A549 (cell line): ENCODE results near the gene TXNDC2. TPM values are rescaled to one million over a fixed set of nuclear protein-coding genes. Genes with fewer than 3 reads are reported as not detected.

Experiments
- ATAC-seq, 2 experiments: fragments of 200-7000 bp in 1 of 2; fragments of >200 bp in 1 of 2; cut with Nextera tagmentation in 1 of 2; cut with Tn5 transposase in 1 of 2; 3 replicates each; pipeline versions ENCODE4 v1.8.0 to v1.9.1; 2018 to 2020; ENCODE audit warnings: mild to moderate bottlenecking in 1 of 2, moderate library complexity in 1 of 2
- CTCF ChIA-PET: fragments of 300-600 bp; sonication (Branson Sonifier 250); formaldehyde crosslinking; extraction: SDS; loops from one replicate; lab custom pipeline; 2021; ENCODE audit warnings: antibody characterized with exemption, inconsistent platforms; lab: Yijun Ruan, JAX
- POLR2A ChIA-PET: fragments of 350-600 bp; formaldehyde crosslinking; extraction: SDS; loops from one replicate; lab custom pipeline; 2021; ENCODE audit warnings: antibody characterized with exemption, inconsistent platforms; lab: Yijun Ruan, JAX
- DNase-seq, 2 experiments: peaks; one replicate each; pipeline versions ENCODE4 v3.0.0 to v3.0.0-alpha.2; 2011 to 2016; ENCODE audit warnings: low read depth in 1 of 2, low spot score in 1 of 2
- FAIRE-seq: peaks from 2 replicates; lab custom pipeline; 2011; peaks lifted over from hg19 to GRCh38; lab: Jason Lieb, UNC
- H3K27ac ChIP-seq, 2 experiments: fragments of >200 bp; sonication (Bioruptor Twin); formaldehyde crosslinking; 3 replicates each; pipeline ENCODE4 v1.5.1; 2016 to 2017
- H3K4me1 ChIP-seq: fragments of >200 bp; sonication (Bioruptor Twin); formaldehyde crosslinking; 3 replicates; pipeline ENCODE4 v1.6.1; 2016
- H3K4me2 ChIP-seq: fragments of >200 bp; sonication (Bioruptor Twin); formaldehyde crosslinking; 3 replicates; pipeline ENCODE4 v1.6.1; 2016
- H3K4me3 ChIP-seq: fragments of >200 bp; sonication (Bioruptor Twin); formaldehyde crosslinking; 3 replicates; pipeline ENCODE4 v1.5.1; 2016
- H3K9me3 ChIP-seq: fragments of >200 bp; sonication (Bioruptor Twin); formaldehyde crosslinking; 3 replicates; pipeline ENCODE4 v1.6.1; 2016
- CBX2 ChIP-seq: fragments of 200-600 bp; sonication (generic); IDR thresholded peaks from 2 replicates; pipeline ENCODE4 v1.6.1; 2016; ENCODE audit warnings: low read depth, mild to moderate bottlenecking, borderline replicate concordance
- CBX8 ChIP-seq: fragments of 200-600 bp; sonication (generic); IDR thresholded peaks from 2 replicates; pipeline ENCODE4 v1.6.1; 2016
- E2F6 ChIP-seq: IDR thresholded peaks from 2 replicates; pipeline ENCODE4 v1.6.1; 2012; ENCODE audit warnings: low read depth, borderline replicate concordance
- EHF ChIP-seq: fragments of 250-450 bp; sonication (Bioruptor Pico); IDR thresholded peaks from 2 replicates; pipeline ENCODE4 v1.5.0; 2020; ENCODE audit warnings: mild to moderate bottlenecking
- EP300 ChIP-seq, 2 experiments: fragments of >200 bp; sonication (Bioruptor Twin); formaldehyde crosslinking; IDR thresholded peaks; 2 replicates in 1 of 2; 3 replicates in 1 of 2; pipeline ENCODE4 v1.6.1; 2016 to 2017
- FOSB ChIP-seq: fragments of 250-450 bp; sonication (Bioruptor Pico); IDR thresholded peaks from 2 replicates; pipeline ENCODE4 v1.5.0; 2020; ENCODE audit warnings: mild to moderate bottlenecking, moderate library complexity
- FOSL2 ChIP-seq, 2 experiments: fragments of 450-650 bp in 1 of 2; fragments of >200 bp in 1 of 2; sonication (Bioruptor Twin) in 1 of 2; formaldehyde crosslinking; IDR thresholded peaks; 2 replicates each; pipeline versions ENCODE4 v1.5.0 to v1.6.1; 2016 to 2020; ENCODE audit warnings: mild to moderate bottlenecking in 1 of 2, moderate library complexity in 1 of 2
- FOXS1 ChIP-seq: fragments of 250-450 bp; sonication (Bioruptor Pico); IDR thresholded peaks from 2 replicates; pipeline ENCODE4 v1.5.0; 2020; ENCODE audit warnings: mild to moderate bottlenecking, moderate library complexity
- GATA3 ChIP-seq: IDR thresholded peaks from 2 replicates; pipeline ENCODE4 v1.6.1; 2012; ENCODE audit warnings: borderline replicate concordance
- HDAC2 ChIP-seq: fragments of 200-600 bp; sonication (generic); IDR thresholded peaks from 2 replicates; pipeline ENCODE4 v1.6.1; 2016
- HEYL ChIP-seq: fragments of 250-450 bp; sonication (Bioruptor Pico); IDR thresholded peaks from 2 replicates; pipeline ENCODE4 v1.8.0; 2021; ENCODE audit warnings: mild to moderate bottlenecking, moderate library complexity
- HMGXB4 ChIP-seq: fragments of 250-450 bp; sonication (Bioruptor Pico); IDR thresholded peaks from 2 replicates; pipeline ENCODE4 v1.5.0; 2021; ENCODE audit warnings: mild to moderate bottlenecking, moderate library complexity, borderline replicate concordance
- HOXA7 ChIP-seq: fragments of 250-450 bp; sonication (Bioruptor Pico); IDR thresholded peaks from 2 replicates; pipeline ENCODE4 v1.5.0; 2020; ENCODE audit warnings: mild to moderate bottlenecking, moderate library complexity
- KDM1A ChIP-seq: fragments of 200-600 bp; sonication (generic); IDR thresholded peaks from 2 replicates; pipeline ENCODE4 v1.6.1; 2016; ENCODE audit warnings: low read depth, mild to moderate bottlenecking
- KDM5A ChIP-seq: fragments of 200-600 bp; sonication (generic); IDR thresholded peaks from 2 replicates; pipeline ENCODE4 v1.6.1; 2016; ENCODE audit warnings: antibody characterized with exemption, mild to moderate bottlenecking
- MYC ChIP-seq: IDR thresholded peaks from 2 replicates; pipeline ENCODE4 v1.6.1; 2012; ENCODE audit warnings: mild to moderate bottlenecking, inconsistent platforms, low read length, improper control_type of control experiment, borderline replicate concordance
- NPAS2 ChIP-seq: fragments of 250-450 bp; sonication (Bioruptor Pico); IDR thresholded peaks from 2 replicates; pipeline ENCODE4 v1.8.0; 2022; ENCODE audit warnings: mild to moderate bottlenecking, moderate library complexity, borderline replicate concordance
- NR3C1 ChIP-seq: fragments of >200 bp; sonication (Bioruptor Twin); formaldehyde crosslinking; IDR thresholded peaks from 3 replicates; pipeline ENCODE4 v1.6.1; 2017
- PBX3 ChIP-seq: IDR thresholded peaks from 2 replicates; pipeline ENCODE4 v1.6.1; 2012
- PHF8 ChIP-seq: fragments of 200-600 bp; sonication (generic); IDR thresholded peaks from 2 replicates; pipeline ENCODE4 v1.6.1; 2016; ENCODE audit warnings: low read depth, mild to moderate bottlenecking, antibody characterized with exemption, moderate library complexity, borderline replicate concordance
- POLR2A ChIP-seq: IDR thresholded peaks from 2 replicates; pipeline ENCODE4 v1.6.1; 2012; ENCODE audit warnings: mild to moderate bottlenecking, low read length
- POLR2AphosphoS2 ChIP-seq: conservative IDR thresholded peaks from 2 replicates; pipeline ENCODE4 v1.6.1; 2012; ENCODE audit warnings: low read length, improper control_type of control experiment, inconsistent platforms
- RAD21 ChIP-seq, 2 experiments: fragments of >200 bp in 1 of 2; sonication (Bioruptor Twin) in 1 of 2; formaldehyde crosslinking in 1 of 2; IDR thresholded peaks in 1 of 2; conservative IDR thresholded peaks in 1 of 2; 2 replicates in 1 of 2; 3 replicates in 1 of 2; pipeline ENCODE4 v1.6.1; 2012 to 2018; ENCODE audit warnings: inconsistent platforms in 1 of 2
- RCOR1 ChIP-seq: fragments of 150-350 bp; IDR thresholded peaks from 2 replicates; pipeline ENCODE4 v1.6.1; 2014; ENCODE audit warnings: antibody characterized with exemption, low read length, low read depth
- REST ChIP-seq: fragments of 200-600 bp; sonication (generic); IDR thresholded peaks from 2 replicates; pipeline ENCODE4 v1.6.1; 2016; ENCODE audit warnings: antibody characterized with exemption, mild to moderate bottlenecking, moderate library complexity
- RFX5 ChIP-seq: fragments of 450-650 bp; IDR thresholded peaks from 2 replicates; pipeline ENCODE4 v1.7.1; 2014; ENCODE audit warnings: antibody characterized with exemption, mild to moderate bottlenecking, moderate library complexity
- RNF2 ChIP-seq: fragments of 200-600 bp; sonication (generic); IDR thresholded peaks from 2 replicates; pipeline ENCODE4 v1.6.1; 2016; ENCODE audit warnings: low read depth, mild to moderate bottlenecking, antibody characterized with exemption, moderate library complexity, borderline replicate concordance
- SMC3 ChIP-seq: fragments of >200 bp; sonication (Bioruptor Twin); formaldehyde crosslinking; IDR thresholded peaks from 3 replicates; pipeline ENCODE4 v1.6.1; 2018; ENCODE audit warnings: inconsistent platforms
- WGBS: methylation state at CpG from one replicate; pipeline ENCODE4 v1.1.6; 2017; ENCODE audit errors: missing lambda C conversion rate; 5-methylcytosine and 5-hydroxymethylcytosine counted together
- polyA plus RNA-seq, 4 experiments: library from polyadenylated mRNA; depleted of rRNA in 3 of 4; stranded (reverse); fragments of >200 nt; fragmentation: RNase III in 1 of 4; extraction: RNeasy Plus Mini Kit Qiagen cat#74134 plus additional on column Dnase treatment in 1 of 4; gene quantifications; 2 replicates in 3 of 4; 3 replicates in 1 of 4; pipeline ENCODE4 v1.2.3, GENCODE V29; 2011 to 2017

The TXNDC2 gene
- polyA plus RNA-seq, 2 of the 4 experiments (the other 2 are of a cell fraction): 0.06 to 0.16 TPM

- H3K9me3 ChIP-seq: no peaks in the 10 kb centered on the region
- ATAC-seq: no peak
- H3K4me1 ChIP-seq: peaks cover 53% of the 10 kb centered on the region
- TF ChIP-seq POLR2A (no peak), NPAS2 (no peak), EHF (no peak), EP300 (IDR thresholded peaks at IDR 0.05) (no peak), HMGXB4 (CRISPR knock-in tag) (no peak), RFX5 (no peak), FOSB (CRISPR knock-in tag) (no peak), PHF8 (no peak), RCOR1 (no peak), MYC (no peak), CBX2 (no peak), KDM5A (no peak), RNF2 (no peak), GATA3 (no peak), FOSL2 (IDR thresholded peaks at IDR 0.05) (no peak), FOSL2 (CRISPR knock-in tag; IDR thresholded peaks at IDR 0.05) (no peak), E2F6 (no peak), HDAC2 (no peak), SMC3 (no peak), RAD21 (conservative IDR thresholded peaks at IDR 0.05 in 1 of 2, IDR thresholded peaks at IDR 0.05 in 1 of 2) (no peak)
- ChIA-PET CTCF (interaction anchor here (0.7 kb wide), 1 partner anchor 58 kb away, joined by 3 read pairs; no protein-coding TSS in a partner anchor), POLR2A (no interaction called here)
- no peak overlapping the region for H3K4me2 ChIP-seq
- no peak for DNase-seq
- H3K4me3 ChIP-seq: no peak overlapping the region
- peak overlapping the region; percentile 46 to 76; a peak in 5 of 6 replicates for H3K27ac ChIP-seq
- FAIRE-seq: no peak
Observed at GRCh38 chr18:9872823-9873222, 12.9 kb upstream of the TXNDC2 start.

- ATAC-seq (no peak), DNase-seq (no peak), FAIRE-seq (no peak)
- 91% methylated on average over 1 of the region's 1 CpG for WGBS
- peak overlapping the region; percentile 48 to 90; a peak in 5 of 6 replicates for H3K27ac ChIP-seq
- ChIA-PET POLR2A (no interaction called here), CTCF (no interaction called here)
- H3K9me3 ChIP-seq: no peaks in the 10 kb centered on the region
- H3K4me1 ChIP-seq: peaks cover 45% of the 10 kb centered on the region
- TF ChIP-seq SMC3 (no peak), CBX8 (no peak), REST (no peak), PHF8 (no peak), NR3C1 (no peak), HOXA7 (no peak), HEYL (CRISPR knock-in tag) (no peak), POLR2AphosphoS2 (no peak), FOXS1 (CRISPR knock-in tag) (no peak), PBX3 (no peak), RNF2 (no peak), KDM5A (no peak), KDM1A (no peak), FOSL2 (IDR thresholded peaks at IDR 0.05) (no peak), FOSL2 (CRISPR knock-in tag; IDR thresholded peaks at IDR 0.05) (no peak), HMGXB4 (CRISPR knock-in tag) (no peak), NPAS2 (no peak)
- no peak overlapping the region for H3K4me3 ChIP-seq
- H3K4me2 ChIP-seq: no peak overlapping the region
Observed at GRCh38 chr18:9874728-9875127, 11.0 kb upstream of the TXNDC2 start.
